Upper lobe of left lung (tissue), 6 donors: ENCODE results near the gene CST11. TPM values are rescaled to one million over a fixed set of nuclear protein-coding genes. Genes with fewer than 3 reads are reported as not detected.
A peak's percentile ranks its signal among the peaks of the same experiment; 100 is the strongest.

Experiments
- ATAC-seq, 2 donors: fragments of 200-7000 bp; cut with Tn5 transposase; one replicate each; pipeline ENCODE4 v1.9.1; 2022; ENCODE audit warnings: mild to moderate bottlenecking in 2 of 2, moderate library complexity in 2 of 2; ENCODE audit not compliant: low FRiP score in 2 of 2
- DNase-seq, 2 donors: peaks; one replicate each; pipeline ENCODE4 v3.0.0-alpha.2; 2019 to 2020
- H3K27ac ChIP-seq, 4 donors: fragments of 200-600 bp; sonication (generic); one replicate each; pipeline ENCODE4 v1.5.1; 2016 to 2019
- H3K27me3 ChIP-seq, 4 donors: fragments of 200-600 bp; sonication (generic); one replicate each; pipeline ENCODE4 v1.5.1; 2017 to 2019
- H3K36me3 ChIP-seq, 4 donors: fragments of 200-600 bp; sonication (generic); one replicate each; pipeline ENCODE4 v1.5.1; 2016 to 2019
- H3K4me1 ChIP-seq, 4 donors: fragments of 200-600 bp; sonication (generic); one replicate each; pipeline ENCODE4 v1.5.1; 2018 to 2019
- H3K4me3 ChIP-seq, 4 donors: fragments of 200-600 bp; sonication (generic); one replicate each; pipeline ENCODE4 v1.5.1; 2017 to 2019; ENCODE audit warnings: mild to moderate bottlenecking in 2 of 4, moderate library complexity in 1 of 4
- H3K9me3 ChIP-seq, 4 donors: fragments of 200-600 bp; sonication (generic); one replicate each; pipeline ENCODE4 v1.5.1; 2018 to 2019
- CTCF ChIP-seq, 6 experiments: fragments of 450-650 bp in 4 of 6; fragments of 200-600 bp in 2 of 6; sonication (generic) in 2 of 6; IDR thresholded peaks; one replicate each; pipeline ENCODE4 v1.5.1; 2016 to 2019; ENCODE audit warnings: antibody characterized with exemption in 6 of 6
- EP300 ChIP-seq, 4 donors: sonication (generic); formaldehyde crosslinking; IDR thresholded peaks; one replicate each; pipeline ENCODE4 v1.5.1; 2017; ENCODE audit warnings: antibody characterized with exemption in 4 of 4, control low read depth in 2 of 4
- POLR2A ChIP-seq, 4 donors: fragments of 450-650 bp; IDR thresholded peaks; one replicate each; pipeline ENCODE4 v1.5.1; 2016 to 2017; ENCODE audit warnings: antibody characterized with exemption in 4 of 4, mild to moderate bottlenecking in 2 of 4
- POLR2AphosphoS5 ChIP-seq, 2 donors: sonication (generic); formaldehyde crosslinking; IDR thresholded peaks; one replicate each; pipeline ENCODE4 v1.5.1; 2017; ENCODE audit warnings: antibody characterized with exemption in 2 of 2
- WGBS, 2 donors: methylation state at CpG; one replicate each; pipeline ENCODE4 v1.1.5; 2017 to 2018; 5-methylcytosine and 5-hydroxymethylcytosine counted together
- total RNA-seq, 6 donors: library from RNA; depleted of rRNA in 4 of 6; stranded (reverse); fragments of >200 nt in 4 of 6; gene quantifications; one replicate each; pipeline versions ENCODE4 v1.1.0 to v1.2.1, GENCODE V29; 2016 to 2021
- donor health status: DM: no; HTN: no; CAD: no; lungs with moderate emphysema.
- donor health status: DM: no; HTN: yes; CAD: no; lungs with severe emphysema.

CST11 gene
- total RNA-seq, 6 donors from 2014 or later: not detected

GRCh38 chr20:23461180-23461579, 8.5 kb upstream of the CST11 start:
- TF ChIP-seq POLR2A (IDR thresholded peaks at IDR 0.05) (no peak), POLR2AphosphoS5 (IDR thresholded peaks at IDR 0.05) (no peak), EP300 (IDR thresholded peaks at IDR 0.05) (no peak), CTCF (IDR thresholded peaks at IDR 0.05) (no peak)
- Histone ChIP-seq H3K9me3 (peaks cover 0 to 6% (median 4%) of the 10 kb centered on the region in 4 donors), H3K27me3 (no peaks in the 10 kb centered on the region), H3K36me3 (no peaks in the 10 kb centered on the region), H3K27ac (no peak overlapping the region), H3K4me3 (no peak overlapping the region), H3K4me1 (no peaks in the 10 kb centered on the region)
- ATAC-seq: no peak
- WGBS, 2 donors: 46 to 91% methylated on average over 1 of the region's 1 CpG
- DNase-seq: no peak

- ATAC-seq: no peak
- no peak for DNase-seq
- H3K4me3 ChIP-seq: no peak overlapping the region
- no peaks in the 10 kb centered on the region for H3K4me1 ChIP-seq
- no peaks in the 10 kb centered on the region for H3K36me3 ChIP-seq
- H3K27me3 ChIP-seq: no peaks in the 10 kb centered on the region
- H3K27ac ChIP-seq: no peak overlapping the region
- H3K9me3 ChIP-seq: no peaks in the 10 kb centered on the region
- 69 to 75% methylated on average over 3 of the region's 3 CpGs for WGBS, 2 donors
- TF ChIP-seq POLR2AphosphoS5 (IDR thresholded peaks at IDR 0.05): no peak
- TF ChIP-seq POLR2A (IDR thresholded peaks at IDR 0.05): no peak
- no peak for TF ChIP-seq CTCF (IDR thresholded peaks at IDR 0.05)
- TF ChIP-seq EP300 (IDR thresholded peaks at IDR 0.05): no peak
These were observed 6.9 kb upstream of the CST11 start for GRCh38 chr20:23459461-23460150.

GRCh38 chr20:23456873-23457272, 4.2 kb upstream of the CST11 start:
- ATAC-seq (peak in 1 of 2 donors; percentile 9), DNase-seq (no peak)
- Histone ChIP-seq H3K27me3 (no peaks in the 10 kb centered on the region), H3K4me3 (no peak overlapping the region), H3K9me3 (no peaks in the 10 kb centered on the region), H3K36me3 (no peaks in the 10 kb centered on the region), H3K27ac (no peak overlapping the region), H3K4me1 (no peaks in the 10 kb centered on the region)
- 80 to 88% methylated on average over 7 of the region's 7 CpGs for WGBS, 2 donors
- TF ChIP-seq POLR2AphosphoS5 (IDR thresholded peaks at IDR 0.05): no peak
- no peak for TF ChIP-seq POLR2A (IDR thresholded peaks at IDR 0.05)
- TF ChIP-seq EP300 (IDR thresholded peaks at IDR 0.05): no peak
- TF ChIP-seq CTCF (IDR thresholded peaks at IDR 0.05): no peak

- H3K4me3 ChIP-seq: no peak overlapping the region
- H3K4me1 ChIP-seq: no peaks in the 10 kb centered on the region
- TF ChIP-seq CTCF (IDR thresholded peaks at IDR 0.05) (no peak), POLR2A (IDR thresholded peaks at IDR 0.05) (no peak), EP300 (IDR thresholded peaks at IDR 0.05) (no peak), POLR2AphosphoS5 (IDR thresholded peaks at IDR 0.05) (no peak)
- H3K27me3 ChIP-seq: no peaks in the 10 kb centered on the region
- DNase-seq: no peak
- WGBS, 2 donors: 45 to 49% methylated on average over 3 of the region's 3 CpGs
- no peaks in the 10 kb centered on the region for H3K9me3 ChIP-seq
- ATAC-seq: no peak
- H3K36me3 ChIP-seq: no peaks in the 10 kb centered on the region
- no peak overlapping the region for H3K27ac ChIP-seq
These were observed 3.7 kb upstream of the CST11 start for GRCh38 chr20:23456409-23456808.

GRCh38 chr20:23455639-23456038, 3.0 kb upstream of the CST11 start:
- TF ChIP-seq CTCF (IDR thresholded peaks at IDR 0.05) (no peak), POLR2AphosphoS5 (IDR thresholded peaks at IDR 0.05) (no peak), POLR2A (IDR thresholded peaks at IDR 0.05) (no peak), EP300 (IDR thresholded peaks at IDR 0.05) (no peak)
- peak in 1 of 2 donors; percentile 30 for DNase-seq
- no peak for ATAC-seq
- H3K4me3 ChIP-seq: no peak overlapping the region
- H3K4me1 ChIP-seq: no peaks in the 10 kb centered on the region
- no peak overlapping the region for H3K27ac ChIP-seq
- 85 to 89% methylated on average over 7 of the region's 7 CpGs for WGBS, 2 donors
- H3K36me3 ChIP-seq: no peaks in the 10 kb centered on the region
- no peaks in the 10 kb centered on the region for H3K9me3 ChIP-seq
- H3K27me3 ChIP-seq: no peaks in the 10 kb centered on the region
